Spleen (tissue), 11 donors: ENCODE measurements around the gene NFIB. TPM values are rescaled to one million over a fixed set of nuclear protein-coding genes. Genes with fewer than 3 reads are reported as not detected.

Experiments
- DNase-seq: peaks from one replicate; pipeline ENCODE4 v3.0.0-alpha.2; 2020
- H3K27ac ChIP-seq, 8 donors: fragments of 200-600 bp; sonication (generic) in 7 of 8; 1 replicate in 4 of 8; 2 replicates in 4 of 8; pipeline versions ENCODE4 v1.5.0 to v1.8.0; 2016 to 2021; ENCODE audit warnings: inconsistent platforms in 4 of 8, mild to moderate bottlenecking in 4 of 8, moderate library complexity in 1 of 8
- H3K27me3 ChIP-seq, 7 donors: fragments of 200-600 bp; sonication (generic) in 6 of 7; replicated peaks in 1 of 7; 1 replicate in 4 of 7; 2 replicates in 3 of 7; pipeline versions ENCODE4 v1.5.0 to v1.8.0; 2016 to 2021; ENCODE audit warnings: inconsistent platforms in 3 of 7, mild to moderate bottlenecking in 1 of 7
- H3K36me3 ChIP-seq, 6 donors: fragments of 200-600 bp; sonication (generic) in 5 of 6; 1 replicate in 4 of 6; 2 replicates in 2 of 6; pipeline versions ENCODE4 v1.5.0 to v1.8.0; 2016 to 2021; ENCODE audit warnings: inconsistent platforms in 2 of 6
- H3K4me1 ChIP-seq, 6 donors: fragments of 200-600 bp; sonication (generic) in 5 of 6; 1 replicate in 3 of 6; 2 replicates in 3 of 6; pipeline versions ENCODE4 v1.5.0 to v1.8.0; 2016 to 2021; ENCODE audit warnings: inconsistent platforms in 3 of 6
- H3K4me3 ChIP-seq, 8 donors: fragments of 200-600 bp; sonication (generic) in 7 of 8; 1 replicate in 4 of 8; 2 replicates in 4 of 8; pipeline versions ENCODE4 v1.5.0 to v1.8.0; 2016 to 2021; ENCODE audit warnings: inconsistent platforms in 4 of 8, mild to moderate bottlenecking in 4 of 8, moderate library complexity in 2 of 8
- H3K9me3 ChIP-seq, 8 donors: fragments of 200-600 bp; sonication (generic) in 7 of 8; 1 replicate in 4 of 8; 2 replicates in 4 of 8; pipeline versions ENCODE4 v1.5.0 to v1.8.0; 2016 to 2021; ENCODE audit warnings: inconsistent platforms in 4 of 8
- POLR2A ChIP-seq, 3 donors: fragments of 450-650 bp; IDR thresholded peaks; one replicate each; pipeline ENCODE4 v1.5.1; 2017; ENCODE audit warnings: antibody characterized with exemption in 3 of 3, mild to moderate bottlenecking in 1 of 3
- POLR2AphosphoS5 ChIP-seq, 3 donors: sonication (generic); formaldehyde crosslinking; IDR thresholded peaks; one replicate each; pipeline ENCODE4 v1.5.1; 2017; ENCODE audit warnings: antibody characterized with exemption in 3 of 3
- WGBS, 5 donors: extraction: QIAGEN DNeasy Blood & Tissue Kit in 3 of 5; methylation state at CpG; one replicate each; pipeline versions ENCODE4 v1.1.5 to v1.1.7; 2013 to 2018; 5-methylcytosine and 5-hydroxymethylcytosine counted together
- intact Hi-C: fragments of 100-400 bp; cut with DNase I; formaldehyde crosslinking; loops from one replicate; pipeline ENCODE4 v1.15.0; 2023; ENCODE audit warnings: low total_unique reads
- polyA plus RNA-seq, 3 donors: library from polyadenylated mRNA; stranded (reverse); fragments of 200-250 nt; gene quantifications; one replicate each; pipeline ENCODE4 v1.2.1, GENCODE V29; 2013
- total RNA-seq, 7 donors: library from RNA; depleted of rRNA in 3 of 7; stranded (reverse); fragments of >200 nt in 3 of 7; fragmentation: NEBNext Ultra II Directional in 4 of 7; extraction: Animal tissue kit (Norgen Biotek cat#: 25700) in 4 of 7; gene quantifications; one replicate each; pipeline versions ENCODE4 v1.1.0 to v1.2.1, GENCODE V29; 2016 to 2021
- TF ChIP-seq, protein P1 (sequence below), 11 experiments: fragments of 200-600 bp in 7 of 11; fragments of 450-650 bp in 4 of 11; sonication (generic) in 4 of 11; IDR thresholded peaks in 8 of 11; conservative IDR thresholded peaks in 3 of 11; 1 replicate in 7 of 11; 2 replicates in 4 of 11; pipeline versions ENCODE4 v1.4.0 to v1.8.0; 2016 to 2021; ENCODE audit warnings: antibody characterized with exemption in 11 of 11, inconsistent platforms in 4 of 11, mild to moderate bottlenecking in 1 of 11
- donor health status: healthy with polysubstance abuse.
- donor health status: DM: no; HTN: no; CAD: no; lungs with moderate emphysema.
- donor health status: DM: no; HTN: no; CAD: no.
- donor health status: Bipolar disorder and iron deficiency.
- donor health status: healthy.
- donor health status: DM: no; HTN: no; CAD: no.
- donor health status: DM: yes; HTN: yes; CAD: no.

NFIB gene
- total and polyA plus RNA-seq, 10 donors, result 3.6 to 96.8 (median 48.4) TPM

DNA sequence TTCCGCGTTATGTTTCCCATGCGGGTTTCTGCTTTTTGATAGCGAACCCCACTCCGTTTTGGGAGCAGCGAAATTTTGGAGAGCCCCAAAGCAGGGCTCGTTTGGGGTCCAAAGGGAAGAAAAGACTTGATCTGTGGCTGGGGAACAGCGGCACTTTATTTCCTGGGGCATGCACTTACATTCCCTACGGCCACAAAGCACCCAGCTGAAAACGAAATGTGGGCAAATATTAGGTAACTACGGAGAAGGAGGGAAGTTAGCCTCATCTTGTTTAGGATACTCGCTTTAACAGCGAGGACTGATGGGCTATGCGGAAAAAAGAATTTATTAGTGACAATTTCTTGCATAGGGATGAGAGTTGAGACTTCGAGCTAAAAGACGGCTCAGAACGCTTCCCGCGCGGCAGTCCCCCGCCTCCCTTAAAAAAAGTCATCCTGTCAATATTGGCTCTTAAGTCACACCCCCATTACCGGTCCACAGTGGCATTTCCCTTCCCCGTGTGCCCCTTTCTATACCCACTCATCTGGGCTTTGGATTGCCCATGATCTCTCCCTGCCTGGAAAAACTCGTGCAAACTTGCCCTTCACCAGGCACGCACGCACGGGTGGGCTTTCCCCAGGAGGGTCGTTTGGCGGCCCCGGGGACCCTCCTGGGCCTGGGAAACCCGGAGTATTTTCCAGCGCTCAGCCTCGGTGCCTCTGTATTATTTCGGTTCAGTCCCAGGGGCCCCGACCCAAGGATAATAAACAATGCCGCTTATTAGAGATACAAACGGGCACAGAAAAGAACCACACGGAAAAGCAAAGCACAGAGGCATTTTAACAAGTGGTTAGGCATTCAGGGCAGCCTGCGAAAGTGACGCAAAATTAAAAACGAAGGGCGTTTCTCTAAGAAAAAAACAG, 35.8 kb upstream of the NFIB start:
- Histone ChIP-seq H3K27ac (no peak overlapping the region), H3K9me3 (no peaks in the 10 kb centered on the region), H3K4me3 (peak overlapping the region in 3 of 8 donors; percentile 9 to 62 (median 45)), H3K36me3 (no peaks in the 10 kb centered on the region), H3K4me1 (peaks cover 0 to 48% (median 26%) of the 10 kb centered on the region in 6 donors), H3K27me3 (peaks cover 4 to 96% (median 63%) of the 10 kb centered on the region in 7 donors)
- TF ChIP-seq POLR2AphosphoS5 (IDR thresholded peaks at IDR 0.05) (no peak), POLR2A (IDR thresholded peaks at IDR 0.05) (no peak)
- TF ChIP-seq, protein P1, sequence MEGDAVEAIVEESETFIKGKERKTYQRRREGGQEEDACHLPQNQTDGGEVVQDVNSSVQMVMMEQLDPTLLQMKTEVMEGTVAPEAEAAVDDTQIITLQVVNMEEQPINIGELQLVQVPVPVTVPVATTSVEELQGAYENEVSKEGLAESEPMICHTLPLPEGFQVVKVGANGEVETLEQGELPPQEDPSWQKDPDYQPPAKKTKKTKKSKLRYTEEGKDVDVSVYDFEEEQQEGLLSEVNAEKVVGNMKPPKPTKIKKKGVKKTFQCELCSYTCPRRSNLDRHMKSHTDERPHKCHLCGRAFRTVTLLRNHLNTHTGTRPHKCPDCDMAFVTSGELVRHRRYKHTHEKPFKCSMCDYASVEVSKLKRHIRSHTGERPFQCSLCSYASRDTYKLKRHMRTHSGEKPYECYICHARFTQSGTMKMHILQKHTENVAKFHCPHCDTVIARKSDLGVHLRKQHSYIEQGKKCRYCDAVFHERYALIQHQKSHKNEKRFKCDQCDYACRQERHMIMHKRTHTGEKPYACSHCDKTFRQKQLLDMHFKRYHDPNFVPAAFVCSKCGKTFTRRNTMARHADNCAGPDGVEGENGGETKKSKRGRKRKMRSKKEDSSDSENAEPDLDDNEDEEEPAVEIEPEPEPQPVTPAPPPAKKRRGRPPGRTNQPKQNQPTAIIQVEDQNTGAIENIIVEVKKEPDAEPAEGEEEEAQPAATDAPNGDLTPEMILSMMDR (IDR thresholded peaks at IDR 0.05 in 8 of 11, conservative IDR thresholded peaks at IDR 0.05 in 3 of 11), result no peak
- intact Hi-C loops, result loop anchor here (5.0 kb wide), 1 partner anchor 907 kb away; no protein-coding TSS in a partner anchor
- no peak for DNase-seq
- 14 to 27% (median 18%) methylated on average over 42 of the region's 42 CpGs for WGBS, 5 donors

DNA sequence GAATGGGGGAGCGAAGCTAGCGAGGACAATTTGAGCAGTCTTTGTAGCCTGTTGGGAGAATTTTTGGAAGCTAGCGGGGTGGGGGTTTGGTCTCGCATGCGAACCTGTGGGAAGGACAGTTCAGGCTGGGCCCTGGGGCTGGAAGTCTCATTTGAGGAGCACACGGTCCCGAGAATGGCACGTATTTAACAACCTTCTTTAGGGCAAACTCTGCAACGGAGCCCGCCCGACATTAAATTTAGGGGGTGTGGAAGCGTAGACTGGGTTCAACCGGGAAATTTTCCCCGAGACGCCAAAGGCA, 35.2 kb upstream of the NFIB start:
- H3K9me3 ChIP-seq, result no peaks in the 10 kb centered on the region
- intact Hi-C loops, result no loop called here
- H3K27ac ChIP-seq, result no peak overlapping the region
- WGBS, 5 donors, result 10 to 26% (median 16%) methylated on average over 15 of the region's 15 CpGs
- no peaks in the 10 kb centered on the region for H3K36me3 ChIP-seq
- peaks cover 4 to 99% (median 67%) of the 10 kb centered on the region in 7 donors for H3K27me3 ChIP-seq
- TF ChIP-seq POLR2AphosphoS5 (IDR thresholded peaks at IDR 0.05) (no peak), POLR2A (IDR thresholded peaks at IDR 0.05) (no peak)
- TF ChIP-seq, protein P1 (IDR thresholded peaks at IDR 0.05 in 8 of 11, conservative IDR thresholded peaks at IDR 0.05 in 3 of 11), result no peak
- peak overlapping the region in 5 of 8 donors; percentile 9 to 62 (median 29) for H3K4me3 ChIP-seq
- H3K4me1 ChIP-seq, result peaks cover 0 to 48% (median 26%) of the 10 kb centered on the region in 6 donors
- DNase-seq, result no peak

DNA sequence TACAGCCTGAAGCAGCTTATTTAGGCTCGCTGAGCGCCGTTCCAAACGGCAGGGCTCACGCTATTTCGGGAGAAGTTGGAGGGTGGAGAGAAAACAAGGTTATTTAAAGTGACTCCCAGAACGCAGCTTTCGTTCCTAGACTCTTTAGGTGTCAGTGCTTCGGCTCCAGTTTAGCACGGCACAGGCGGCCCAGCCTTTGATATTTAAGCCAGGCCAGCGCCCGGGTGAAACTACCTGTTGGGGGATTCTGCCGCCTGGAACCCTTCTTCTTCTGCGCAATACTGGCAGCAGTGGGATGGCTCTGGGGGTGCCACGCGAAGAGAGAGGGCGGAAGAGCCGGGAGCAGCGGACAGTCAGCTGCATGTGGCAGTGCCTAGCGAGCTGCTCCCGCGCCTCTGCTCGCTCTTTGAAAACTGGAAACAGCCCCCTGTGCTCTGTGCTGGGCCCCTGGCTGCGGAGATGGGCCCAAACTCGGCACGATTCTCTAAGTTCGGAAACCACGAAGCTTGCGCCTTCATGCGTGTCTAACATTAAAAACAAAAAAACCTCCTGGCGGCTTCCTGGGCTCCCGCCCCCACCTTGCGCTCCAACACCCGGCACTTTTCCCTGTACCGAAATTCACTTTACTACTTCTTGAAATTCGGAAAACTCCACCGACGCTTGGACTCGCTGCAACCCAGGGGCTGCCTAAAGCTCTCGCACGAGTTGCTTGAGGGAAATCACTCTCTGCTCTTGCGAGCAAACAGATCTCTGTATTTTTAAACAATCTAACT, 34.6 kb upstream of the NFIB start:
- WGBS, 5 donors, result 5 to 10% (median 6%) methylated on average over 32 to 43 of the region's 43 CpGs
- Histone ChIP-seq H3K36me3 (no peaks in the 10 kb centered on the region), H3K27ac (no peak overlapping the region), H3K9me3 (no peaks in the 10 kb centered on the region), H3K4me1 (peaks cover 0 to 45% (median 25%) of the 10 kb centered on the region in 6 donors), H3K27me3 (peaks cover 4 to 99% (median 67%) of the 10 kb centered on the region in 7 donors), H3K4me3 (peak overlapping the region; percentile 18 to 62 (median 32))
- intact Hi-C loops, result no loop called here
- TF ChIP-seq, protein P1 (IDR thresholded peaks at IDR 0.05 in 8 of 11, conservative IDR thresholded peaks at IDR 0.05 in 3 of 11), result no peak
- peak in 1 of 3 donors; percentile 31 for TF ChIP-seq POLR2AphosphoS5 (IDR thresholded peaks at IDR 0.05)
- no peak for DNase-seq

DNA sequence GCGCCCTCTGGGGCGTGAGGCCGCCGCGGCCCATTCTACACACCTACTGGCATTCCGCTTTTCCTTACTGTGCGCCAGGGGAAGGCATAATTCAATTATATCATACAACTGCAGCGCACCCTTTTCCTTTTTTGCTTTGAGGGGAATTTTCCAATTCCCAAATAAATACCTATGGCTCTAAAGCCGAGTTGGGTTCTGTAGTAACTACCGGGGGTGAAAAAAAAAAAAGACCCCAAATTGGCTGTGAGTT, 34.1 kb upstream of the NFIB start:
- TF ChIP-seq, protein P1 (IDR thresholded peaks at IDR 0.05 in 8 of 11, conservative IDR thresholded peaks at IDR 0.05 in 3 of 11), result no peak
- TF ChIP-seq POLR2A (IDR thresholded peaks at IDR 0.05) (no peak), POLR2AphosphoS5 (IDR thresholded peaks at IDR 0.05) (no peak)
- Histone ChIP-seq H3K4me3 (peak overlapping the region; percentile 18 to 62 (median 32)), H3K27me3 (peaks cover 4 to 99% (median 67%) of the 10 kb centered on the region in 7 donors)

More for the DNA sequence above, 34.1 kb upstream of the NFIB start:
- 3 to 9% (median 4%) methylated on average over 10 of the region's 10 CpGs for WGBS, 5 donors
- Histone ChIP-seq H3K4me1 (peaks cover 0 to 41% (median 22%) of the 10 kb centered on the region in 6 donors), H3K9me3 (no peaks in the 10 kb centered on the region), H3K27ac (no peak overlapping the region), H3K36me3 (no peaks in the 10 kb centered on the region)
- no peak for DNase-seq
- intact Hi-C loops, result no loop called here
